B cell (primary cell): ENCODE data around the gene C16orf46. TPM values are rescaled to one million over a fixed set of nuclear protein-coding genes. Genes with fewer than 3 reads are reported as not detected.
A peak's percentile ranks its signal among the peaks of the same experiment; 100 is the strongest.

Experiments used
- ATAC-seq: fragments of 200-7000 bp; cut with Tn5 transposase; one replicate; pipeline ENCODE4 v1.10.0; 2021; ENCODE audit warnings: low read depth, mild to moderate bottlenecking, moderate number of reproducible peaks, moderate library complexity
- CTCF ChIA-PET: fragments of 350-600 bp; sonication (Branson Sonifier 250); formaldehyde crosslinking; loops from one replicate; lab custom pipeline; 2021; ENCODE audit warnings: antibody characterized with exemption, inconsistent platforms; lab: Charles Lee
- POLR2A ChIA-PET: fragments of 350-600 bp; sonication (Branson Sonifier 250); formaldehyde crosslinking; loops from one replicate; lab custom pipeline; 2021; ENCODE audit warnings: antibody characterized with exemption; lab: Charles Lee
- DNase-seq: peaks from one replicate; pipeline ENCODE4 v3.0.0; 2013
- H2AFZ ChIP-seq: 2 replicates; pipeline ENCODE4 v1.6.1; 2012; ENCODE audit warnings: mild to moderate bottlenecking, low read depth, low read length; ENCODE audit not compliant: insufficient read depth, poor library complexity, severe bottlenecking
- H3K27ac ChIP-seq, 2 donors: 1 replicate in 1 of 2; 2 replicates in 1 of 2; pipeline ENCODE4 v1.5.1; 2012 to 2013; ENCODE audit warnings: low read length in 2 of 2, mild to moderate bottlenecking in 2 of 2, moderate library complexity in 1 of 2
- H3K27me3 ChIP-seq, 4 experiments: fragments of 200-600 bp in 1 of 4; sonication (generic) in 1 of 4; replicated peaks in 1 of 4; 1 replicate in 2 of 4; 2 replicates in 2 of 4; pipeline versions ENCODE4 v1.6.1 to v1.7.0; 2013 to 2016; ENCODE audit warnings: low read length in 3 of 4, mild to moderate bottlenecking in 2 of 4, mixed read lengths in 1 of 4, moderate library complexity in 1 of 4; ENCODE audit not compliant: insufficient read depth in 4 of 4, control insufficient read depth in 3 of 4; ENCODE audit errors: control extremely low read depth in 1 of 4
- H3K36me3 ChIP-seq, 2 experiments: replicated peaks in 1 of 2; 1 replicate in 1 of 2; 2 replicates in 1 of 2; pipeline versions ENCODE4 v1.6.1 to v1.7.1; 2013; ENCODE audit warnings: low read length in 1 of 2; ENCODE audit not compliant: insufficient read depth in 2 of 2, control insufficient read depth in 1 of 2; ENCODE audit errors: control extremely low read depth in 1 of 2, extremely low read depth in 1 of 2
- H3K4me1 ChIP-seq, 2 donors: fragments of 200-600 bp in 1 of 2; sonication (generic) in 1 of 2; 1 replicate in 1 of 2; 2 replicates in 1 of 2; pipeline versions ENCODE4 v1.5.1 to v1.6.1; 2013 to 2017; ENCODE audit warnings: low read length in 2 of 2; ENCODE audit not compliant: control insufficient read depth in 2 of 2, insufficient read depth in 2 of 2
- H3K4me2 ChIP-seq: replicated peaks from 2 replicates; pipeline ENCODE3; 2012; ENCODE audit warnings: mild to moderate bottlenecking, low read depth, low read length; ENCODE audit not compliant: poor library complexity, severe bottlenecking
- H3K4me3 ChIP-seq, 5 experiments: fragments of 200-600 bp in 1 of 5; sonication (generic) in 1 of 5; 1 replicate in 3 of 5; 2 replicates in 2 of 5; pipeline versions ENCODE4 v1.5.1 to v1.7.0; 2011 to 2016; ENCODE audit warnings: low read length in 4 of 5, mild to moderate bottlenecking in 4 of 5, low read depth in 2 of 5, control low read depth in 1 of 5, moderate library complexity in 1 of 5; ENCODE audit not compliant: insufficient read depth in 1 of 5; ENCODE audit errors: control extremely low read depth in 1 of 5, extremely low read depth in 1 of 5
- H3K79me2 ChIP-seq: fragments of 200-600 bp; sonication (generic); one replicate; pipeline ENCODE4 v1.6.0; 2016; ENCODE audit warnings: low read length; ENCODE audit not compliant: control insufficient read depth, insufficient read depth
- H3K9ac ChIP-seq: fragments of 200-600 bp; sonication (generic); 2 replicates; pipeline ENCODE4 v1.6.1; 2017; ENCODE audit warnings: mild to moderate bottlenecking, low read length, moderate library complexity
- H3K9me3 ChIP-seq, 3 donors: one replicate each; pipeline versions ENCODE4 v1.6.1 to v1.7.1; 2013; ENCODE audit warnings: low read length in 2 of 3; ENCODE audit not compliant: control insufficient read depth in 2 of 3, insufficient read depth in 1 of 3; ENCODE audit errors: control extremely low read depth in 1 of 3
- H4K20me1 ChIP-seq: 2 replicates; pipeline ENCODE4 v1.6.0; 2012; ENCODE audit warnings: mild to moderate bottlenecking, low read length; ENCODE audit not compliant: insufficient read depth, control insufficient read depth, poor library complexity, severe bottlenecking
- H3K27ac Mint-ChIP-seq: one replicate; pipeline ENCODE4 v1.8.0; 2021; ENCODE audit warnings: mixed read lengths
- H3K27me3 Mint-ChIP-seq: one replicate; pipeline ENCODE4 v1.8.0; 2021; ENCODE audit warnings: mixed read lengths
- H3K4me1 Mint-ChIP-seq: one replicate; pipeline ENCODE4 v1.8.0; 2021; ENCODE audit warnings: mixed read lengths
- H3K4me3 Mint-ChIP-seq: one replicate; pipeline ENCODE4 v1.8.0; 2021; ENCODE audit warnings: mixed read lengths
- H3K9me3 Mint-ChIP-seq: one replicate; pipeline ENCODE4 v1.8.0; 2022; ENCODE audit warnings: mixed read lengths; ENCODE audit not compliant: insufficient read depth
- CTCF ChIP-seq: fragments of 200-600 bp; IDR thresholded peaks from one replicate; pipeline ENCODE4 v1.8.0; 2022; ENCODE audit warnings: antibody characterized with exemption, mild to moderate bottlenecking
- EZH2 ChIP-seq: IDR thresholded peaks from 2 replicates; pipeline ENCODE4 v1.6.1; 2012; ENCODE audit warnings: borderline replicate concordance, low read depth, mild to moderate bottlenecking, moderate library complexity, low read length; ENCODE audit not compliant: insufficient read depth, poor library complexity, severe bottlenecking
- WGBS: methylation state at CpG from one replicate; pipeline ENCODE4 v1.1.5; 2013; ENCODE audit warnings: missing lambda C conversion rate; ENCODE audit not compliant: insufficient coverage; 5-methylcytosine and 5-hydroxymethylcytosine counted together
- intact Hi-C: fragments of 100-400 bp; cut with micrococcal nuclease; formaldehyde crosslinking; loops from one replicate; pipeline ENCODE4 v1.10.0; 2022
- polyA plus RNA-seq: library from polyadenylated mRNA; depleted of rRNA; stranded (reverse); fragments of >200 nt; gene quantifications from 2 replicates; pipeline ENCODE4 v1.2.3, GENCODE V29; 2012
- total RNA-seq, 2 donors: library from RNA; stranded (reverse); fragments of 120-200 nt in 1 of 2; gene quantifications; 1 replicate in 1 of 2; 2 replicates in 1 of 2; pipeline versions ENCODE4 v1.2.3 to v1.2.4, GENCODE V29; 2013 to 2022

Gene C16orf46
- total and polyA plus RNA-seq, 2 donors (not counting 1 experiment from before 2014, with no cell fraction given): 0.28 TPM; not detected in 1

- peaks cover 4 to 12% of the 10 kb centered on the region in 2 donors for H3K4me1 ChIP-seq
- no peak overlapping the region for H3K4me3 ChIP-seq
- no peak for TF ChIP-seq CTCF
- Mint-ChIP-seq H3K27ac (no peak overlapping the region), H3K27me3 (no peaks in the 10 kb centered on the region), H3K9me3 (no peaks in the 10 kb centered on the region), H3K4me3 (no peak overlapping the region), H3K4me1 (peaks cover 4% of the 10 kb centered on the region)
- intact Hi-C loops: no loop called here
- no CpG with 5 or more reads among the region's 1 CpG for WGBS
- no peak overlapping the region for H2AFZ ChIP-seq
- no peaks in the 10 kb centered on the region for H3K36me3 ChIP-seq
- H3K4me2 ChIP-seq: no peak overlapping the region
- no peaks in the 10 kb centered on the region for H3K79me2 ChIP-seq
- H3K9ac ChIP-seq: no peak overlapping the region
- H3K27me3 ChIP-seq: no peaks in the 10 kb centered on the region
- DNase-seq: no peak
- no peak for ATAC-seq
- H3K9me3 ChIP-seq: no peaks in the 10 kb centered on the region
- ChIA-PET CTCF (no interaction called here), POLR2A (no interaction called here)
- H3K27ac ChIP-seq: no peak overlapping the region
- no peaks in the 10 kb centered on the region for H4K20me1 ChIP-seq
These were observed 3.2 kb upstream of the C16orf46 start for GRCh38 chr16:81080233-81080632.

- intact Hi-C loops: loop anchor here (1.0 to 2.0 kb wide), 6 partner anchors 20 to 1094 kb away; partner anchors contain the start of genes ATMIN, CENPN, DYNLRB2 and GCSH
These were observed 417 bp downstream of the C16orf46 start for GRCh38 chr16:81076566-81077075.

More at GRCh38 chr16:81076566-81077075, 417 bp downstream of the C16orf46 start:
- ATAC-seq: peak; percentile 82
- H4K20me1 ChIP-seq: no peaks in the 10 kb centered on the region
- Mint-ChIP-seq H3K9me3 (no peaks in the 10 kb centered on the region), H3K27me3 (no peaks in the 10 kb centered on the region), H3K27ac (no peak overlapping the region), H3K4me3 (no peak overlapping the region), H3K4me1 (peaks cover 4% of the 10 kb centered on the region)
- no peaks in the 10 kb centered on the region for H3K27me3 ChIP-seq
- peak; percentile 96 for DNase-seq
- H3K79me2 ChIP-seq: no peaks in the 10 kb centered on the region
- under 1% methylated on average over 27 of the region's 27 CpGs for WGBS
- H3K4me2 ChIP-seq: peak overlapping the region; percentile 82
- no peaks in the 10 kb centered on the region for H3K36me3 ChIP-seq
- H3K9me3 ChIP-seq: peaks cover 0 to 1% (median 0%) of the 10 kb centered on the region in 3 donors
- CTCF ChIA-PET: interaction anchor here (1.2 to 7.9 kb wide), 4 partner anchors 39 to 72 kb away, joined by 5 to 57 read pairs (median 12); partner anchors contain the start of genes ATMIN, CENPN and CMC2
- peaks cover 4 to 12% of the 10 kb centered on the region in 2 donors for H3K4me1 ChIP-seq
- H2AFZ ChIP-seq: peak overlapping the region; percentile 90
- peak overlapping the region; percentile 84 for H3K9ac ChIP-seq
- H3K27ac ChIP-seq: peak overlapping the region; percentile 79 to 89
- POLR2A ChIA-PET: interaction anchor here (0.6 to 1.4 kb wide), 4 partner anchors 41 to 324 kb away, joined by 3 to 8 read pairs (median 4); partner anchors contain the start of genes ATMIN, CENPN, CMC2 and GAN
- TF ChIP-seq EZH2: no peak
- TF ChIP-seq CTCF: no peak
- H3K4me3 ChIP-seq: peak overlapping the region; percentile 67 to 84 (median 82)
